Activated CD4-positive, CD25-positive, alpha-beta regulatory T cell treated with anti-CD3 and anti-CD28 coated beads, Interleukin-2, amount 50 U/mL, for 24 hours (primary cell): ENCODE data around the gene TUBGCP3.
"Not testable (repeated sequence)": the region's sequence is repeated elsewhere in the genome, so short reads cannot be mapped to it uniquely, and the experiment has no call there.

Source experiments
- ATAC-seq, 2 donors: fragments of 150-1000 bp; cut with Tn5 transposase; one replicate each; pipeline ENCODE4 v1.10.0; 2021; ENCODE audit warnings: mild to moderate bottlenecking in 1 of 2, moderate library complexity in 1 of 2

TUBGCP3 gene

DNA sequence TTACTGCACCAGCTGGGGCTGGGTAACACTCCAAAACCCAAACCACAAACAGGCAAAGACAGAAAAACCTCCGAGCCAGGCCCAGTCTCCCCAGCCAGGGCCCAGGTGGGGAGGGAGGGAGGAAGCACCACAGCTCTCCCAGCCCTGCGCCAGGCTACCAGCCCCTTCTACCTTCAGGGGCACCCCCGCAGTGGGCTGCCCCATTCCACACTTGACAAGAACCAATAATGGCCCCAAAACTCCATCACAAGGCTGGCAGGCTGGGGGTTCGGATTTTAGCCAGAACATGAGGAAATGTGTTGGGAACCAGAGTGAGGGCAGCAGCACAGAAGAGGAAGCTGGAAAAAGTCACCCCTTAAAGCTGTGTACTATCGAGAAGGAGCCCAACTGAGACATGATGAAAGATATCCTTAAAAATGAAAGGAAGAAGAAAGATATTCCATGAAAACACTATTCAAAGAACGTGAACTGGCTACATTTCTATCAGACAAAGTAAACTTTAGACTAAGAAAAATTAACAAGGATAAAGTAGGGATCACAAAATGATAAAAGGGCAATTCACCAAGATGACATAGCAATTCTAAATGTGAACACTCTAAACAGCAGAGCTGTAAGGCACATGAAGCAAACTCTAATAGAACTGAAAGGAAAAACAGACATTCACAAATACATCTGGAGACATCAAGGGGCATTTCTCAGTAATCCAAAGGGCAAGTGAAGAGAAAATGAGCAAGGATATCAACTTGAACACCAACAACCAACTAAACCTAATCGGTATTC is 12.9 kb downstream of the TUBGCP3 start:
- ATAC-seq: no peak

DNA sequence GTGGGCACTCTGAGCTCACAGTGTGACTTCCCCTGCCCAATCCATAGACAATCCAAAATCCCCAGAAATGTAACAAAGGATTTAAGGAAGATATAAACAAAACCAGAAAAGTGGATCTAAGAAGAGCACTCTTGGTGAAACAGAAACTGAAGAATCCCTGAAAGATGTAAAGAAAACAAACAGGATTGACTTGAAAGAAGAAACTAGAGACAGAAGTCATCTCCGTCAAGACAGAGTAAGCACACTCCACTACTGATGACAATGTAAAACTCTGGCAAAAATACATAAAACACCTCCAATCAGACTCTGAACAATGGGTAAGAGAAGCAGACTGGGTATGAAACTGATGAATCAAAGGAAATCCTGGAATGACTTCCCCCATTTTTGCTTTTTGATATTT is 13.5 kb downstream of the TUBGCP3 start:
- no peak for ATAC-seq

DNA sequence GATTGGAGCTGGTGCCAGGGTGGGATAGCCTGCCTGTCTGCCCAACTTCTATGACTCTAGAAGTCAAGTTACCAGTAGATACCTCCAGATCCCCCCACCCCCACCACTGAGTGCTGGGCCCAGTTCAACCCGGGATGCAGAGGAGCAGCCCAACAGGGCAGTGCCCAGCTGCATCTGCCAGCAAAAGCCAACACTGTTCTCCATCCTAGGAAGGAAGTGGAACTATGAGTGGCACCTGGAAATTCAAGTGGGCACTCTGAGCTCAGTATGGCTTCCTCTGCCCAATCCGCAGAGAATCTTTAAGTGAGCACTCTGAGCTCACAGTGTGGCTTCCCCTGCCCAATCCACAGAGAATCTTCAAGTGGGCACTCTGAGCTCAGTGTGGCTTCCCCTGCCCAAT is 14.2 kb downstream of the TUBGCP3 start:
- no peak for ATAC-seq

DNA sequence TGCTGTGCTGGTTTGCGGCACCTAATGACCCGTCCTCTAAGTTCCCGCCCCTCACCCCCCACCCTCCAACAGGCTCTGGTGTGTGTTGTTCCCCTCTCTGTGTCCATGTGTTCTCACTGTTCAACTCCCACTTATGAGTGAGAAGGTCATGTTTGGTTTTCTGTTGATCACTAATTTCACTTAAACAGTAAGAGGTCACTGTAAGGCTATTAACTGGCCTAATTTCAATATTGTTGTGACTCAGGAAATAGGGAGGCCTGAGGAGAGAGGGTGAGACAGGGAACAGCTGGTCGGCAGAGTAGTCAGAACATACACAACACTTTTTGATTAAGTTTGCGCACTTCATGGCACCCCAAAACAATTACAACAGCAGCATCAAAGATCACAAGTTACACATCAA is 15.6 kb downstream of the TUBGCP3 start:
- ATAC-seq: no peak

DNA sequence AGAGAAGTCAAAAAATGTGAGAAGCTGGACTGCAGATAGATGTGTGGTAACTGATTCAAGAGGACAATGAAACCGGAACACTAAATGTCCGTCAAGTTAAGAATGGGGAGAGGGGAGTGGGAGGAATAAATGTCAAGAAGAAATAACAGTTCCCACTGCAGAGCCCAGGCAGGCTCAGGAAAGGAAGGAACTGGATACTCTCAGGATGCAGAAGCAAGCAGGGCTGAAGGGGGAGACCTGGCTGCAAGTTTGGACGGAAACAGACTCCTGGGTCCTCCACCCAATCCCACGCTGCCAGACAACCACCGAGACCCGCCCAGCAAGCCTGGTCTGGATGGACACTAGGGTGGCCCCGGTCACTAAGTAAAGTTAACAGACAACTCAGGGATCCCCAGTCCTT is 18.1 kb downstream of the TUBGCP3 start:
- ATAC-seq: no peak

DNA sequence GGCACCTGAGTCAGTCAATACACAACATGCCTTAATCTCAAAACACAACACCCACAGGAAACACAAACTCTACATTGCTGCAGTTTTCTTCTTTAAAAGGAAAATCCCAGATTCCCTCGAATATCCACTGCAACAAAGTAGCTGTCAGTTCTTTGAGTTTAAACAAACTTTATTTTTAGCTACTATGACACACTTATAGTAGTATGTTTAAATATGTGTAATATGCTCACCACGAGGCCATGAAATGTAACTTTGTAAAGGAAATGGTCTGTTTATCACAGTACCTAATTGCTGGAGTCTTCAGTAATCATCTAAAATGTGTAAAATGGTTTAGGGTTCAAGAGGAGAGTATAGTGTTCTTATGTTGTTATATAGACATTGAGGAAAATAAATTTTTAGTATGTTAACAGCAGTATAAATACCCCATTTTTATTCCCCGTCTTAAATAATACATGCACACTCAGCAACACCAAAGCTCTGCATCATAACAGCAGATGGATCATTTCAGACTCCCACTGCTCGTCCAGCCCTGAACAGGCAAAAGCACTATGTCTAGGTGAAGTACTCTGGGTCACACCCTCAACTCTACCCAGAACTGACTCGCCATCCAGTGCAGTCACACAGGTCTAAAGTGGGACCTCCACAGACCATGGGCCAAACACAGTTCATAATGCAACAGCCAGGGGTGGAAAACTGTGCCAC is 20.6 kb downstream of the TUBGCP3 start:
- ATAC-seq: no peak

DNA sequence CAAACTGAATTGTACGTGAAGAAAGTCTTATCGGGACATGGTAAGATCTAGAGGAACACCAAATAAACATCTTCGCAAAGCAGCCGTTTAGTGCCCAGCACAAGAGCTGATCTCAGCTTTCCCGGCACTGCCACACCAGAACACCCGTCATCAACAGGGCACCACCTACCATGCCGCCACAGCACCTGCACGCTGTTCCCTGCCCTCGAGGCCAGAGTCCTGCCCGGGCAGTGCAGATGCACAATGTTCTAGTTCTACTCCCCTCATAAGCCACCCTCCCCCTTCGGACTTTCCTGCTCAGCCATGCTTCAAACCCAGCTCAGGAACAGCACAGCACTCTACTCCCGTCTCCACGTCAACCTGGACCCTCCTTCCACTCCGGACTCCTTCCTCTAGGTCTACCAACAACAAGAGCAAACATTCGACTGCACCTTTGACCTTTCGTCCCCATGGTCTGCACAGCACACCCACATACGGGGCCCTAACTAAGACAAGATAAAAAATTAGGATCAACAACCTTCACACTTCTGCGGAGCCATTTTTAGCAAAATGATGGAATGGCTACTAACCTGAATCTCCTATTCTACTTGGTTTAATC is 25.1 kb downstream of the TUBGCP3 start:
- no peak for ATAC-seq

DNA sequence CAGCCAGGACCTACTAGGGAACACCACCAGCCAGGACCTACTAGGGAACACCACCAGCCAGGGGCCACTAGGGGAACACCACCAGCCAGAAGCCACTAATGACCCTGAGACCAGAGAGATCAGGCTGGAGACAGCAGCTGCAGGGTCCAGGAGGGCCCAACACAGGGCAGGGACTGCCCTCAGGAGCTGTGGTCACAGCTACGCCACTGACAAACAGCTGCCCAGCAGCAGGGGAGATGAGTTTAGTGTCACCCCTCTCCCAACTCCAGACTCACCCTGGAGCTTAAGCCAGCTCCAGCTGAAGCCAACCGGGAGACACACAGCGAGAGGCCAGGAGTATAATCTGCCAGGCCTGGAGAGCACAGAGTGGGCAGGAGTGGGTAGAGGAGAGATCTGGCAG is 25.7 kb downstream of the TUBGCP3 start:
- no peak for ATAC-seq

DNA sequence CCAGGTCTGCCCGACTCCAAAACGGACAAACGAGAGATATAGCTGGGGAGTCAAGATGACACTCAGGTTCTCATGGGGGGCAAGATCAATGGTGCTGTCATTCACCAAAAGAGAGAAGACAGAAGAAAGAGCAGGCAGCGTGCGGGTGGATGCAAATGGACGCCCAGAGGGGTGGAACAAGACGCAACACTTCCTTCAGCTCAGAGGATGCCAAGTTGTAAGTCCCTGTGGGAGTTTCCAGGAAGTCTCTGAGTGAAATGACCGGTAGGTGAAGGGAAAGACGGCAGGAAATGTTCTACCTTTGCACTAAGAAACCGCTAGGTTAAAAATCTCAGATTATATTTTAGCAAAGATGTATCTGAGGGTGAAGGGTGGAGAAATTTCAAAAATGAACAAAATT is 26.5 kb downstream of the TUBGCP3 start:
- ATAC-seq: no peak

DNA sequence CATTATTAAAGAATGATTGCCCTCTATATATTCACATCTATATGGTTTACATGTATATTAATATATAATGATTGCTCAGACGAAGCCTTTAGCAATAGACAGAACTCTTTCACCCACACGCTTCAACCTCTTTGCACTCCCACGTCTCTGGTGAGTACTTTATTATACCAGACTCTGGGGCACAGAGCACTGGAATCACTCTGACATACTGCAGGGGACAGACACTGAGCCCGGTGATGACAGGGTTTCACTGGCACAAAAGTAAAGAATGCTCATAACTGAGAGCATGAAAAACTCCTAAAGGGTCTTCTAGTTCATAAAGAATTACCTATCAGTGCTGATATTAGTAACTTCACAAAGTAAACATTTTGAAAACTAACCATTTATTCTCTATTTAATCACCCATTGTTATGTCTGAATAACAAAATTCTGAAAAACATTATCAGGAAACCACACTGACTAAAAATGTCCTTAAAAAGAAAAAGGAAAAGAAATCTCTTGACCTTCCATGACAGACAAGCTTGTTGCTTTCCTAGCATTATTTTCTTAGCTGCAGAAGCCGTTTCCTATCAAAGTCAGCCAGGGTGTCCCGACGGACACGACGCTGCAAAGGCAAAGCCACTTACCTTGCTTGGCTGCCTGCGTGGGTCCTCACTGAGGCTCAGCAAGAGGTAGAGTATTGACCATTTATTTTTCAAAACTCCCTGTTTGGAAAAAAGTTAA is 29.1 kb downstream of the TUBGCP3 start:
- ATAC-seq: no peak

DNA sequence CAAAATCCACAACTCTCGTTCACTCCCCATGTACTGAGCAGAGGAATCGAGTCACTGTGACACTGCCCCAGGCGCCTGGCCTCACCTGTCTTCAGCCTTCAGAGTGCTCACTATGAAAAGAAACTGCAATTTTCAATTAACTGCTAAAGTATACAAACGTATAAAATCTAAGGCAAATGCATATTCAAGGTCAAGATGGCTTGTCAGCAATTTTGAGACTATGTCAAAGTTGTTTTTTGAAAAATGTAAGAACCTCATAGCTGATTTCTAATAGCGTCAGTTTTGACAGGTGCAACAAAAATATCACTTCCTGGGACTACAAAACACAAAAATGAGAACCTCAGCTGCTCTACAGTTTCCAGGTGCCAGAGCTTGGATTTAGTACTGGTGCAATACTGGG is 31.4 kb downstream of the TUBGCP3 start:
- no peak for ATAC-seq

DNA sequence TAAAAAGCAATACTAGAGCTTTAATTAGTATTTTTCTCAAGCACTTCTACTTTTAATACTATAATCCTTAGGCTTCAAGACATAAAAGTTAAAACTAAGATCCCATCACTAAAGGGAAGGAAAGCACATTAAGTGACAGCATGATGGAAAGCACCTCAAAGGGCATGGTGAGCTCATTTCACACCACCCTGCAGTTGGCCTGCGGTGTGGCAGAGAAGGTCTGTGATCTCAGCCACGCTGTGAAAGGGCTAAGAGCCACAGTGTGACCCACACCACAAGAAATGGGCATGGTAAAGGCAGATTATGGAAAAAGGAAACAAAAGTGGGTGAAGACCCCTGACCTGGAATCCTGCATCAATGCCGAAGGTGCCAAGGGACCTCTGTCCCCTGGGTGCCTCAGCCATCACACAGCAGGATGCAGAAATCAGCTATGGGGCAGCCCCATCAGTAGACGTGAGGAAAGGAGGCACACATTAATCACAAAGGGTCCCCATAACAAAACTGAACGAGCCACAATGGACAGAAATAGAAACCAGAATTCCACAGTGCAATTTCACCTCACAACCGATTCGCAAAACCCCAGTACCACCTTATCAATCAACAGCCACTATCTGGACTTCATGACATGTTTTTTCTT is 33.6 kb downstream of the TUBGCP3 start:
- ATAC-seq: no peak

DNA sequence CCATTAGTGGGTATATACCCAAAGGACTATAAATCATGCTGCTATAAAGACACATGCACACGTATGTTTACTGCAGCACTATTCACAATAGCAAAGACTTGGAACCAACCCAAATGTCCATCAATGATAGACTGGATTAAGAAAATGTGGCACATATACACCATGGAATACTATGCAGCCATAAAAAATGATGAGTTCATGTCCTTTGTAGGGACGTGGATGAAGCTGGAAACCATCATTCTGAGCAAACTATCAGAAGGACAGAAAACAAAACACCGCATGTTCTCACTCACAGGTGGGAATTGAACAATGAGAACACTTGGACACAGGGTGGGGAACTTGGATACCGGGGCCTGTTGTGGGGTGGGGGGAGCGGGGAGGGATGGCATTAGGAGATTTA is 39.0 kb downstream of the TUBGCP3 start:
- not testable (repeated sequence) for ATAC-seq

DNA sequence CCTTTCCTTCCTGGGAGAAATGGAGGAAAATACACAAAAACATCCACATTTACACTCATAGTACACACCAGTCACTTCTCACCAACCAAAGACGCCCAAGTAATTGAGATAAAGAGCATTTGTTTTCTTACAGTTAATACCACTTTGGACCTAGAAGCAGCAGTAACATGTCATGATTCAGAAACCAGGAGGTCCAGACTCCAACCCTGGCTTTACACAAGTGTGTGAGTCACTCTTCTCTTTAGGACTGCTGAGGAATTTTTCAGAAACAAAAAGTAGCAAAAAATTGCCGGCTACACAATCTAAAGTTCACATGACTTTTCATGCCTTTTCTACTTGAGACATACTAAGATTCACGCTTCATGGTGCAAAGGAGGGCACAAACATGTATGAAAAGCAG is 42.1 kb downstream of the TUBGCP3 start:
- no peak for ATAC-seq

DNA sequence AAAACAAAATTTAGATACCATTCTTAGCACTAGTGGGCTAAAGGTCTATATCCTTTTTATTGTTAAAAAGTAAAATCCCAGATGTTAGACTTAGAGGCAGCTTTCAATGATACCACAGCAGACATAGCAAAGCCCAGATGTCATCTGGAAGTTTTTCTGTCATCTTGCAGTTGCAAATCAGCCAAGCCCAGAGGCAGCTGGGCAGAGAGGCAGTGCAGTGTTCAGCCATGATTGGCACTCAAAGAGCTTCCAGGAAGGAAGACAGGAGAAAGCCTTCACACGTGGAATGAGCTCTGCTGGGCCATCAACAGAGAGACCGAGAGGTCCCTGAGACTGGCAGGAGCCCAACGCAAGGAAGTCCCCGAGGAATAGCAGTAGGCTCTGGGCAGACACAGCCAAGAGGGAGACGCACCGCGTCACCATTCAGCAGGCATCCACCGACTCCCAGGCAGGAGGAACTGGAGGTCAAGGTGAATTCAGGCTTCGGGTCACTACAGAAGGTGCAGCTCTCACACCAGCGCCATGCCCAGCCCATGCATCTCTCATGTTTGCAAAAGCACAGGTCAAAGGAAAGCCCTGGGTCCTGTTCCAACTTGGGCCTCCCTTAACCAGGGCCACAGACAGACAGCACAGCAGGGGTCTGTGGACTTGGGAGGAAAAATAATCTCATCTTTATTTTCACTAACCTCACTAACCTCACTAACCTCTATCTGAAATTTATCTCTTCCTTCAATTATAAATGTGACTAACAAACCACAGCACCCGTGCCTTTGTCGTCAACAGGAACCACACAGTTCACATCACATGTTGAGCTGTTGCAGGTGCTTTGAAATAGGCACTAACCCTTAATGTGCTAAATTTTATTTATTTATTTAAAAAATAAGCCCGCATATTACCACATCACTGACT is 54.9 kb downstream of the TUBGCP3 start:
- ATAC-seq: peak; percentile 56 to 82

DNA sequence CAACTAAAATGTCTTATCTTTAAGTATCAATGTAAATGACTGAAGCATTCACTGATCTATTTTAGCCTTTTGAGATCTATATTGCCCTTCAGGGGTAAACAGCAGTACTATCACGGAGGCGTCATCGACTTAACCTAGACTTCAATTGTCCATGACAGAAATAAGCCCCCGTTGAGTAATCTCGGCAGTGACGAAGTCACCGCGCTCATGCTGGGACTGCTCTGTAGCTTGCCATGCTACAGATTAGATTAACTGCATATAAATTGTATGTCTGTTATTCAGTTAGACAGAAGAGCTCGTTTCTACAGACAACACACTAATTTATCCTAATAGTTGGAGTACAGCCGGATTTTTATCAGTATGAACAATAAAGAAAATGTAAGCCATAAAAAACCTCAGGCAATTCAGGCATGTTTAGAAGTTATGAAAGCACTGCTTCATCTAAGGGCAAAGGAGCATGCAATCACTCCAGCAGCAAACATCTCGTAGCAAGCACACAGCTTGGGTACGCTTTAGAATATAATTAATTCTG is 56.6 kb downstream of the TUBGCP3 start:
- no peak for ATAC-seq

DNA sequence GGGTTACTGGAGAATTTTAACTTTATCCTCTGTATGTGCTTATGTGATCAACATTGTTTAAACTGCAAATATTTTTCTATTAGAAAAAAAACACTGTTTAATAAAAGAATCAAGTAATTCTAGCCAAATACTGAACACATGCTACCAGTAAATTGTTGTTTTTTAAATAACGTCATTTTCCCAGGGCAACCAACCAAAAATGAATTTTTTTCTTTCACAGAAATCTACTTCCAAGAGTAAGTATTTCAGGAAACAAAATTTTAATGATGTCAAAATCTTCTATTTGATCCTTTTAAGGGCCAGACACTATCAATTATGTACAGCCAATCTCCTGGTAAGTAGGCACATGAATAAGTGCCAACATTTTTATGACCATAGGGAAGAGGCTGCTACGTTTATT is 57.1 kb downstream of the TUBGCP3 start:
- ATAC-seq: no peak

DNA sequence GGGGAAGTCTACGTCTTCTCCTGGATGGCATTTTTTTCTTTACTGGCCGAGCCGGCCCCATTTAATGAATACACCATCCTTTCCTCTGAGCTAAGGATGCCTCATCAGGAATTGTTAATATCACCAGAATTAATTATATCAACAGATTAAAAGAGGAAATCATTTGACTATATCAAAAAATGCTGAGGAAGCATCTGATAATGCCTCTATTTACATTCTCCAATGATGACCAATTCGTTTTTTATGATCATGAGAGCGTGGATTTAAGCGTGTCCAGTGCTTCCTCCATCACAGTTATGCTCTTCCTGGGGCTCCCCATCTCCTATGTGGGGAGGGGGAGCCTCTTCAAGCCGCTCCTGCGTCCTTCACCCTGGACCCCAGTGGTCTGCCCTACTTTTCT is 58.7 kb downstream of the TUBGCP3 start:
- no peak for ATAC-seq

DNA sequence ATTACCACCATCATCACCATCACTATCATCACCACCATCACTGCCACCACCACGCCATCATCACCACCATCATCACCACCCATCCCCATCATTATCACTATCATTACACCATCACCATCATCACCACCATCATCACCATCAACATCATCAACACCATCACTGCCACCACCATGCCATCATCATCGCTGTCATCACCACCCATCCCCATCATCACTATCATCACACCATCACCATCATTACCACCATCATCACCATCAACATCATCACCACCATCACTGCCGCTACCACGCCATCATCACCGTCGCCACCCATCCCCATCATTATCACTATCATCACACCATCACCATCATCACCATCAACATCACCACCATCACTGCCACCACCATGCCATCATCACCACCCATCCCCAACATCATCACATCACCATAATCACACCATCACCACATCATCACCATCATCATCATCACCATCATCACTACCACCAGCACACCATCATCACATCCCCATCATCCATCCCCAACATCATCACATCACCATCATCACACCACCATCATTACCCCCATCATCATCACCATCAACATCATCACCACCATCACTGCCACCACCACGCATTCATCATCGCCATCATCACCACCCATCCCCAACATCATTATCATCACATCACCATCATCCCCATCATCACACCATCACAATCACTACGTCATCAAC is 61.7 kb downstream of the TUBGCP3 start:
- ATAC-seq: no peak

DNA sequence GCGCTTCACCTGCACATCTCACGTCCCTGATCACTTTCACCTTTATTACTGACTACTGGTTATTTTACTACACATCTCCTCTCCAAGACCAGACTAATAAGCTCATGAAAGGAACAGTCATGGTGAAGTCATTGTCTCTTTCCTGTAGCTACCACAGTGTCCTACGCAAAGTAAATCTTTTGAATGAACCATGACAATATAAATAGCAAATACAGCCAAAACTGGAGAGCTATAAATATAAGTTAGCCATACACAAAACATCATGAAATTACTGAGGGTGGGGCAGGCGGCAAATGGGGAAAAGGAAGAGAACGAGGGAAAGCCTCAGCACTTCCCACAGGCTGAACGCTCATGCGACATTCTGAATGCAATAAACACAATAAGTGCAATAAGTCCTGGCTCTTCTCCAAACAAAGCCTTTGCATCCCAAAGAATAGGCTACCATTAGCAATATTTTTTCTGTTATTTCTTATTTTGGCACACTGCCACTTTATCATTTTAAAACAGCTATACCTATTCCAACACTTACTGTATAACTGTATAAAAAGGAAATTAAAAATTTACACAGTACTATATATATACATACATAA is 62.5 kb downstream of the TUBGCP3 start:
- no peak for ATAC-seq
